Fibroblast of villous mesenchyme (primary cell): ENCODE data around the gene PLD3. TPM values are rescaled to one million over a fixed set of nuclear protein-coding genes. Genes with fewer than 3 reads are reported as not detected.

ENCODE experiments used
- DNase-seq: peaks from one replicate; pipeline ENCODE4 v3.0.0-alpha.2; 2010; ENCODE audit warnings: low read depth
- H3K4me3 ChIP-seq: 2 replicates; pipeline ENCODE4 v1.5.1; 2011; ENCODE audit warnings: low read depth, mild to moderate bottlenecking, low read length
- total RNA-seq: library from RNA; depleted of rRNA; stranded (reverse); fragments of >200 nt; gene quantifications from 2 replicates; pipeline ENCODE4 v1.2.3, GENCODE V29; 2012
- TF ChIP-seq, protein P1 (sequence below): IDR thresholded peaks from 2 replicates; pipeline ENCODE4 v1.5.1; 2012; ENCODE audit warnings: low read depth, mild to moderate bottlenecking, low read length; ENCODE audit not compliant: insufficient read depth

Gene PLD3
- total RNA-seq, 1 donor: 146 TPM

DNA sequence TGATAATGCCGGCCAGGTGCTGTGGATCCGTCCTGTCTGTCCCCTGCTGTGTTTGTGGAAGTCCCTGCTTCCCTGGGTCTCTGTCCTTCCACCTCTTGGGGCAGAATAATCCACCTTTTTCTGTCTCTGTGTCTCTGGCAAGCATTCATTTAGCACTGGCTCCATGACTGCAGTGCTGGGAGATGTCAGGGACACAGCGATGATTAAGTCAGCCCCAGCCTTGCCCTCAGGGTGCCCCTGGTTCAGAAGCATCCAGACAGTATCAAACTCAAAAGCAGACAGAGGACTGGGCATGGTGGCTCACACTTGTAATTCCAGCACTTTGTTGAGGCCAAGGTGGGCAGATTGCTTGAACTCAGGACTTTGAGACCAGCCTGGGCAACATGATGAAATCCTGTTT, 40.0 kb downstream of the PLD3 start:
- no peak overlapping the region for H3K4me3 ChIP-seq
- TF ChIP-seq, protein P1, sequence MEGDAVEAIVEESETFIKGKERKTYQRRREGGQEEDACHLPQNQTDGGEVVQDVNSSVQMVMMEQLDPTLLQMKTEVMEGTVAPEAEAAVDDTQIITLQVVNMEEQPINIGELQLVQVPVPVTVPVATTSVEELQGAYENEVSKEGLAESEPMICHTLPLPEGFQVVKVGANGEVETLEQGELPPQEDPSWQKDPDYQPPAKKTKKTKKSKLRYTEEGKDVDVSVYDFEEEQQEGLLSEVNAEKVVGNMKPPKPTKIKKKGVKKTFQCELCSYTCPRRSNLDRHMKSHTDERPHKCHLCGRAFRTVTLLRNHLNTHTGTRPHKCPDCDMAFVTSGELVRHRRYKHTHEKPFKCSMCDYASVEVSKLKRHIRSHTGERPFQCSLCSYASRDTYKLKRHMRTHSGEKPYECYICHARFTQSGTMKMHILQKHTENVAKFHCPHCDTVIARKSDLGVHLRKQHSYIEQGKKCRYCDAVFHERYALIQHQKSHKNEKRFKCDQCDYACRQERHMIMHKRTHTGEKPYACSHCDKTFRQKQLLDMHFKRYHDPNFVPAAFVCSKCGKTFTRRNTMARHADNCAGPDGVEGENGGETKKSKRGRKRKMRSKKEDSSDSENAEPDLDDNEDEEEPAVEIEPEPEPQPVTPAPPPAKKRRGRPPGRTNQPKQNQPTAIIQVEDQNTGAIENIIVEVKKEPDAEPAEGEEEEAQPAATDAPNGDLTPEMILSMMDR: no peak
- DNase-seq: no peak

- TF ChIP-seq, protein P1: no peak
- H3K4me3 ChIP-seq: no peak overlapping the region
- DNase-seq: no peak
These were observed 41.0 kb downstream of the PLD3 start for GRCh38 chr19:40389404-40390083.

GRCh38 chr19:40390084-40390742, 41.7 kb downstream of the PLD3 start, which contains the start of gene HIPK4:
HIPK4 (minus strand) TSS chr19:40390181; CDS start chr19:40389902, 279 bp downstream.
- no peak within 1 kb of the TSS for H3K4me3 ChIP-seq
- no peak for DNase-seq
- TF ChIP-seq, protein P1: no peak

DNA sequence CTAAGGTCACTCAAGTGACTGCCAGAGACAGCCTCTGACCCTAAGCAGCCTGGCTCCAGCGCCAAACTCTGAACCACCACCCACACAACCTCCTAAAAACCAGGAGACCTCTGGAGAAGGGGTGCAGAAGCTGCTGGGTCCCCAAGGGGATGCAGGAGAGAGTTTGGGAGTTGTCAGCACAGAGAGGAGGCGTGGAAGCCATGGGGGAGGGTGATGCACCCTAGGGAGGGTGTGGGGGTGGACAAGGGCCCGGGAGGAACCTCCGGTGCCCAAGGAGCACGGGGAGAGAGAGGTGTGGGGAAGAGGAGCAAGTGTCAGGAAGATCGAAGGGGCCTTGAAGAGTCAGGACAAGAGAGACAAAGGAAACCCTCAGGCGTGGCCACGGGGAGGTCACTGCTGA, 43.6 kb downstream of the PLD3 start:
- TF ChIP-seq, protein P1: no peak
- H3K4me3 ChIP-seq: no peak overlapping the region
- no peak for DNase-seq

GRCh38 chr19:40392894-40393517, 44.5 kb downstream of the PLD3 start:
- TF ChIP-seq, protein P1: peak; percentile 26
- no peak for DNase-seq
- H3K4me3 ChIP-seq: no peak overlapping the region

DNA sequence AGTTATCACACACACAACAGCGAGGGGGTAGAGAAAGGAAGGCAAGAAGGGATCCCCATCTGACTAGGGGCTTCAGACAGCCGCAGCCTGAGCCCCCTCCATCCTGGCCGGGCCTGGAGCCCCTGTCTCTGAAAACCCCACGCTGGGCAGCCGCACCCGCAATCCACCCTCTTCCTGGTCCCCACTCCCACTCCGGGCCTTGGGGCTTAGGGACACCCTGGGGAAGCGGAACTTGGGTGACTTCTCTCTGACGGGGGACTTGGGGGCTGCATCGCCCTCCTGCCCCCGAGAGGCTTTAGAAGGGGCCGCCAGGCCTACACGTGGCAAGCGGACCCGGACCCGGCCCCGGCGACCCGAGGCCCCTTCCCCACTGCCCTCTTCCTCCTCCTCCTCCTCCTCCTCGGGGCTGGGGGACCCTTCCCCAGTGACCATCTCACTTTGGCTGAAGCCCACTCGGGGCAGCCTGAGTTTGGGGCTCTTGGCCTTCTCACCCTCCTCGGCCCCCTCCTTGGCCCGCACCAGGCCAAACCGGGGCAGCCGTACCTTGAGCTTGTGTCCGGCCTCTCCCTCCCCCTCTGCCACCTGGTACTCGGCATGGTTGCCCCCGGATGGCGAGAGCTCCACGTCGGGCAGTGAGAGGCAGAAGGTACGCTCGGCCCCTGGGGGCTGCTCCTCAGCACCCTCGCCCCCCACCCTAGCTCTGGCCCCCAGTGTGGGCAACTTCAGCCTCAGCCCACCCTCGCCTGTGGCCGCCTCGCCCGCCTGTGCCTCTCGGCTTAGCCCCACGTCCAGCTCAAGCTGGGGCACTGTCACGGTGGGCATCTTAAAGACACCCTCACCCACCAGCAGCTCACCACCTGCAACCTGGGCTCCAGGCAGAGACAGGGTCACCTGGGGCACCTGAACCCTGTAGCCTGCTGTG, 45.7 kb downstream of the PLD3 start:
- TF ChIP-seq, protein P1: no peak
- DNase-seq: no peak
- H3K4me3 ChIP-seq: no peak overlapping the region
